Measurements from ENCODE around the gene NPTX2. TPM values are rescaled to one million over a fixed set of nuclear protein-coding genes. Genes with fewer than 3 reads are reported as not detected.

NPTX2 gene
- total RNA-seq, 1 donor from 2014 or later, result 81.2 TPM

DNA sequence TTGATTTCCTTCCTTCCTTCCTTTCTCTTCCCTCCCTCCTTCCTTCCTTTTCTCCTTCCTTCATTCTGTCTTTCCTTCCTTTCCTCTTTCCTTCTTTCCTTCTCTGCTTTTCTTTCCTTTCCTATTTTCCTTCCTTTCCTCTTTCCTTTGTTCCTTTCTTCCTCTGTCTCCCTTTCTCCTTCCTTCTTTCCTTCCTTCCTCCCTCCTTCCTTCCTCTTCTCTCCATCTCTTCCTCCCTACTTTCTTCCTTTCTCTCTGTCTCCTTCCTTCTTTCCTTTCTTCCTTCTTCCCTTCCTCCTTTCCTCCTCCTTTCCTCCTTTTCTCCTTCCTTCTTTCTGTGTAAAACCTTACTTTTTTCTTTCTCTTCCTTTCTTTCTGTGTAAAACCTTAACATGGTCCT is 32.3 kb upstream of the NPTX2 start:
- Mint-ChIP-seq H3K36me3 (ENCODE audit: unreplicated experiment) (peaks cover 13% of the 10 kb centered on the region), H3K9me3 (ENCODE audit: unreplicated experiment) (peaks cover 3% of the 10 kb centered on the region), H3K27ac (ENCODE audit: unreplicated experiment) (no peak overlapping the region), H3K27me3 (ENCODE audit: unreplicated experiment) (no peaks in the 10 kb centered on the region), H3K4me3 (ENCODE audit: unreplicated experiment) (no peak overlapping the region), H3K4me1 (ENCODE audit: low read depth, unreplicated experiment) (no peaks in the 10 kb centered on the region)
- DNase-seq, result no peak
- TF ChIP-seq, protein P1, sequence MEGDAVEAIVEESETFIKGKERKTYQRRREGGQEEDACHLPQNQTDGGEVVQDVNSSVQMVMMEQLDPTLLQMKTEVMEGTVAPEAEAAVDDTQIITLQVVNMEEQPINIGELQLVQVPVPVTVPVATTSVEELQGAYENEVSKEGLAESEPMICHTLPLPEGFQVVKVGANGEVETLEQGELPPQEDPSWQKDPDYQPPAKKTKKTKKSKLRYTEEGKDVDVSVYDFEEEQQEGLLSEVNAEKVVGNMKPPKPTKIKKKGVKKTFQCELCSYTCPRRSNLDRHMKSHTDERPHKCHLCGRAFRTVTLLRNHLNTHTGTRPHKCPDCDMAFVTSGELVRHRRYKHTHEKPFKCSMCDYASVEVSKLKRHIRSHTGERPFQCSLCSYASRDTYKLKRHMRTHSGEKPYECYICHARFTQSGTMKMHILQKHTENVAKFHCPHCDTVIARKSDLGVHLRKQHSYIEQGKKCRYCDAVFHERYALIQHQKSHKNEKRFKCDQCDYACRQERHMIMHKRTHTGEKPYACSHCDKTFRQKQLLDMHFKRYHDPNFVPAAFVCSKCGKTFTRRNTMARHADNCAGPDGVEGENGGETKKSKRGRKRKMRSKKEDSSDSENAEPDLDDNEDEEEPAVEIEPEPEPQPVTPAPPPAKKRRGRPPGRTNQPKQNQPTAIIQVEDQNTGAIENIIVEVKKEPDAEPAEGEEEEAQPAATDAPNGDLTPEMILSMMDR (IDR thresholded peaks at IDR 0.05; ENCODE audit: partially characterized antibody, unreplicated experiment), result no peak

DNA sequence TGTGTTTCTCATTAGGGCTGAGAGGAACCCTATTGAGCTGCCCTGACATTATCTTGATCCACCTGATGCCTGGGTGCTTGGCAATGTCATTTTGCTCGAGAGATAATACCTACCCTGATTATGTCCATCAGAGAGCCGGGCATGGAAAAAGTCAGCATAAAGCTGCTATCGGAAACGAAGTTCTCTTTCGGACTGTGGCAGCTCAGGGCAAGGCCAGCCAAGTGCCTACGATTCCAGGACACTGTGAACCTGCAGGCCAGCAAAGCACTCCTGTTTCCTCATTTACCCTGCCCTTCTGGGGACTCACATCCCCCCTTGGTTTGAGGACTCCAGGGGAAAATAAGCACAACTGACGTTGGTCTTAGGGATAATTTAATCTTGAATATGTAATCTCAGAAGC is 25.2 kb upstream of the NPTX2 start:
- Mint-ChIP-seq H3K36me3 (ENCODE audit: unreplicated experiment) (no peaks in the 10 kb centered on the region), H3K4me1 (ENCODE audit: low read depth, unreplicated experiment) (no peaks in the 10 kb centered on the region), H3K27me3 (ENCODE audit: unreplicated experiment) (peaks cover 2% of the 10 kb centered on the region), H3K4me3 (ENCODE audit: unreplicated experiment) (no peak overlapping the region), H3K9me3 (ENCODE audit: unreplicated experiment) (no peaks in the 10 kb centered on the region), H3K27ac (ENCODE audit: unreplicated experiment) (no peak overlapping the region)
- DNase-seq, result no peak
- TF ChIP-seq, protein P1 (IDR thresholded peaks at IDR 0.05; ENCODE audit: partially characterized antibody, unreplicated experiment), result no peak

DNA sequence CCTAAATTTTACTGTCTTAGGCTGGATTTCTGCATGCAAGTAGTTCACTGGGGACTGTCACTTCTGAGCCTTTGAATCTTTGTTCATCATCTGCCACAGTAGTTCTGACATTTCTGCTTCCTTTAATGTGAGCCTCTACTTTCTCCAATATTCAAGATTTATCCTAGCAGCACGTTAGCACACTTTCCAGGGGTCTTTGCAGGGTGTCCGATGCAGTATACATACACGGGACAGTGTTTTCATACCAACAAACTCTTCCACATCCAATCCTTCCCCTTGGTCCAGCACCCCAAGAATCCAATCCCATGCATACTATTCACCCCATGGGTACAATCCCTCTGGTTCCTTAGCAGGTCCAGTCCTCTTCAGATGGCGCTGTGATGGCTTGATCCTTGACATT is 22.7 kb upstream of the NPTX2 start:
- Mint-ChIP-seq H3K36me3 (ENCODE audit: unreplicated experiment) (no peaks in the 10 kb centered on the region), H3K4me1 (ENCODE audit: low read depth, unreplicated experiment) (no peaks in the 10 kb centered on the region), H3K27me3 (ENCODE audit: unreplicated experiment) (peaks cover 2% of the 10 kb centered on the region), H3K9me3 (ENCODE audit: unreplicated experiment) (no peaks in the 10 kb centered on the region), H3K27ac (ENCODE audit: unreplicated experiment) (no peak overlapping the region), H3K4me3 (ENCODE audit: unreplicated experiment) (no peak overlapping the region)
- TF ChIP-seq, protein P1 (IDR thresholded peaks at IDR 0.05; ENCODE audit: partially characterized antibody, unreplicated experiment), result no peak
- DNase-seq, result no peak

DNA sequence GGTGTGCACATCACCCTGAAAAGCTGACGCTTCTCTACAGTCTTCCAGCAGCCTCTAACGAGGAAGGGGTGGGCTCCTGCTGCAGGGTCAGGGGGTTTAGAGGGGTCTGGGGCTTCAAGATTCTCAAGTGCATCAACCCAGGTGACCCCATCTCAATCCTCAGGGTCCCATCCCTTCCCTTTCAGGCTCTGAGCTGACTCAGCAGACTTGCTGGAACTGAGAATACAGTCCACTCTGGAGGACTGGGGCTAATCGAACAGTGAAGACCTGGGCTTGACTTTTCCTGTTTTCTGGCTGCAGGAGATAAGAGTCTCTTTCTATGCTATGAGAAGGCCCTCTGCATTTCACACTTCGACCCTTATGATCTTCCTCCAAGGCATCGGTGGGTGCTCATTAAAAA is 22.3 kb upstream of the NPTX2 start:
- no peak for DNase-seq
- no peaks in the 10 kb centered on the region for H3K9me3 Mint-ChIP-seq (ENCODE audit: unreplicated experiment)
- peaks cover 2% of the 10 kb centered on the region for H3K27me3 Mint-ChIP-seq (ENCODE audit: unreplicated experiment)
- H3K4me1 Mint-ChIP-seq (ENCODE audit: low read depth, unreplicated experiment), result no peaks in the 10 kb centered on the region
- no peak overlapping the region for H3K27ac Mint-ChIP-seq (ENCODE audit: unreplicated experiment)
- TF ChIP-seq, protein P1 (IDR thresholded peaks at IDR 0.05; ENCODE audit: partially characterized antibody, unreplicated experiment), result no peak
- no peaks in the 10 kb centered on the region for H3K36me3 Mint-ChIP-seq (ENCODE audit: unreplicated experiment)
- H3K4me3 Mint-ChIP-seq (ENCODE audit: unreplicated experiment), result no peak overlapping the region

DNA sequence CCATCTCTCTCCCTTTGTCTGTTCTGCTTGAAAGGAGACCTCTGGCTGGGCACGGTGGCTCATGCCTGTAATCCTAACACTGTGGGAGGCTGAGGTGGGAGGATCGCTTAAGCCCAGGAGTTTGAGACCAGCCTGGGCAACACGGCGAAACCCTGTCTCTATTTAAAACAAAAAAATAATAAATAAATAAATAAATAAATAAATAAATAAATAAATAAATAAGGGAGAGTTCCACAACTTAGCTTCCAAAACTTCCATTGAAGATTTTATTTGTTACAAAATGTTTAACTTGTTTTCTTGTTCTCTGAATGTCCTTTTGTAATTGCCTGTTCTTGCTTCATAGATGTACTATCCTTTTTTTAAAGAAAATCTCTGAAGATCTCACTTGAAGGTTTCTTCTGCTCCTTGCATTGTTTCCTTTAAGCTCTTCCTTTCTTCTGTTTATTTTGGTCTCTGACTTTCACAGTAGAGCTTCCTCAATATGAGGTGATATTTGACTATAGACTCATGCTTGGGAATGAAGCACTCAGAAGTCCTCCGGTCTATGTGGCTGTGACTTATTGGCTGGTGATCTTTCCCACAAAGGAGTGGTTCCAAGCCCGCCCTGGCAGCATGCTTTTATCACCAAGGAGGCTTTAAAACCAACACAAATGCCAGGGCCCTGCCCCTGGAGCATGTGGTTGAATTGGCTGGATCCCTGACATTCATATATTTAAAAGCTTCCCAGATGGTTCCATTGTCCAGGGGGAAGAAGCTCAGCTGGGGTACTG is 18.1 kb upstream of the NPTX2 start:
- Mint-ChIP-seq H3K9me3 (ENCODE audit: unreplicated experiment) (no peaks in the 10 kb centered on the region), H3K27me3 (ENCODE audit: unreplicated experiment) (no peaks in the 10 kb centered on the region), H3K36me3 (ENCODE audit: unreplicated experiment) (no peaks in the 10 kb centered on the region), H3K4me3 (ENCODE audit: unreplicated experiment) (no peak overlapping the region), H3K4me1 (ENCODE audit: low read depth, unreplicated experiment) (no peaks in the 10 kb centered on the region), H3K27ac (ENCODE audit: unreplicated experiment) (no peak overlapping the region)
- DNase-seq, result no peak
- TF ChIP-seq, protein P1 (IDR thresholded peaks at IDR 0.05; ENCODE audit: partially characterized antibody, unreplicated experiment), result no peak
